A204.1 (cell line): ENCODE results near the gene RPS27L.
A peak's percentile ranks its signal among the peaks of the same experiment; 100 is the strongest.
"Not testable (repeated sequence)": the region's sequence is repeated elsewhere in the genome, so short reads cannot be mapped to it uniquely, and the experiment has no call there.

Source experiments
- FAIRE-seq: peaks from 2 replicates; lab custom pipeline; 2012; peaks lifted over from hg19 to GRCh38; lab: Jason Lieb, UNC

The RPS27L gene

DNA sequence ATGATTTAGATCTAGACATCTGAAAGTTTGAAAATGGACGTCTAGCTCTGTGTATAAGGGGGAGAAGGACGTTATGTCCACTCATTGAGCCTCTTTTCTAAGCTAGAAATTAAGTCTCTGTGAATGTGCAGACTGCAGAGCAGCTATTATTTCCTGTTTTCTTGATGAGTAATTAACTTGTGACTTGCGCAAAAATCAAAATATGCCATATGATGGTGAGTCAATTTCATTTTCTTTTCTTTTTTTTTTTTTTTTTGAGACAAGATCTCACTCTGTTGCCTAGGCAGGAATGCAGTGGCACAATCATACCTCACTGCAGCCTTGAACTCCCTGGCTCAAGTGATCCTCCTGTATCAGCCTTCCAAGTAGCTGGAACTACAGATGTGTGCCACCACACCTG, 21.5 kb downstream of the RPS27L start:
- FAIRE-seq = no peak

GRCh38 chr15:63135281-63135680, 22.0 kb downstream of the RPS27L start:
- FAIRE-seq = no peak

DNA sequence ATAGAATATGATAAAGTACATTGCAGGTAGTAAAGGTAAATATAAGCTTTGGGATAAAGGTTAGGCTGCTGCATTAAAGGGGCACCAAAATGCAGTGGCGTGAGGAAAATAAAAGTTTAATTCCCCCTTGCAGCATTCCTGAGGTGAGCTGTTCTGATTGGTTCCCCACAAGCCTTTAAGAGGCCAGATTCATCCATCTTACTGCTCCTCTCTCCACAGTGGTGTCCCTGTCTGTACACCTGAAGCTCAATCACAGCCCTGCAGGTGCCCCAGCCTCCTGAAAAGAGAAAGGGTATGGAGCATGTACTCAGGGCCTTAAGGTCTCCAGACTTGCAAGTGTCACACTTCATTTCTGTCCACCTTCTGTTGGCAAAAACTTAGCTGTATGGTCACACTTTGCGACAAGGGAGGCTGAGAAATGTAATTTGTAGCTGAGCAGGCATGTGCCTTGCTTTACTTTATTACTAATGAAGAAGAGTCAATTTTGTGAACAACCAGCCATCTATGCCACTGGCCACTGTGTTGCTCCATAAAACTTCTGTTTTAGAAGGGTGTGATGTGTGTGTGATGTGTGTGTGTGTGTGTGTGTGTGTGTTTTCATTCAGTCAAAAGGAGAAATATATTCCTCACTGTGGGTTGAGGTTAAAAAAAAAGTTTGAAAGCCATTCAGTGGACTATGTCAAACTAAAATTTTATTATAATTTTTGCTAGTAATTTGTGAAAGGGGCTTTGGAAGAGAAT, 22.9 kb downstream of the RPS27L start:
- FAIRE-seq = no peak

DNA sequence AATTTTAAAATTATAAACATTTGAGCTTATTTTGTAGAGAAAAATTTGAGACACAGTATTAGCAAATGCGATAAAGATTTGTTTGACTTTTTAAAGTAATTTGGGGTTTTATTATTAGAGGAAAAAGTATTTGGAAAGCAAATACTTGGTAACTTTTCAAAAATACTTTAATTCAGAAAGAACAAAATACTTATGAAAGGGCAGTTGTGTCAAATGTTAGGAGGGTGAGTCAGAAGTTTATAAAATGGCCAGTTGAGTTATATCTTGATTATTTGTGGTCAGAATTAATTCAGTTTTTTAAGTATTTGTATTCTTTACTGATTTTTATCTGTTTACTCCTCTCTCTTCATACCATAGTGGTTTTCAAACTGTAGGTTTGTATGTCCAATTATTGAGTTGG, 23.5 kb downstream of the RPS27L start:
- peak; percentile 40 for FAIRE-seq

GRCh38 chr15:63126726-63127125, 30.6 kb downstream of the RPS27L start:
- FAIRE-seq = no peak

- no peak for FAIRE-seq
Measured at GRCh38 chr15:63124506-63124905, 32.8 kb downstream of the RPS27L start.

DNA sequence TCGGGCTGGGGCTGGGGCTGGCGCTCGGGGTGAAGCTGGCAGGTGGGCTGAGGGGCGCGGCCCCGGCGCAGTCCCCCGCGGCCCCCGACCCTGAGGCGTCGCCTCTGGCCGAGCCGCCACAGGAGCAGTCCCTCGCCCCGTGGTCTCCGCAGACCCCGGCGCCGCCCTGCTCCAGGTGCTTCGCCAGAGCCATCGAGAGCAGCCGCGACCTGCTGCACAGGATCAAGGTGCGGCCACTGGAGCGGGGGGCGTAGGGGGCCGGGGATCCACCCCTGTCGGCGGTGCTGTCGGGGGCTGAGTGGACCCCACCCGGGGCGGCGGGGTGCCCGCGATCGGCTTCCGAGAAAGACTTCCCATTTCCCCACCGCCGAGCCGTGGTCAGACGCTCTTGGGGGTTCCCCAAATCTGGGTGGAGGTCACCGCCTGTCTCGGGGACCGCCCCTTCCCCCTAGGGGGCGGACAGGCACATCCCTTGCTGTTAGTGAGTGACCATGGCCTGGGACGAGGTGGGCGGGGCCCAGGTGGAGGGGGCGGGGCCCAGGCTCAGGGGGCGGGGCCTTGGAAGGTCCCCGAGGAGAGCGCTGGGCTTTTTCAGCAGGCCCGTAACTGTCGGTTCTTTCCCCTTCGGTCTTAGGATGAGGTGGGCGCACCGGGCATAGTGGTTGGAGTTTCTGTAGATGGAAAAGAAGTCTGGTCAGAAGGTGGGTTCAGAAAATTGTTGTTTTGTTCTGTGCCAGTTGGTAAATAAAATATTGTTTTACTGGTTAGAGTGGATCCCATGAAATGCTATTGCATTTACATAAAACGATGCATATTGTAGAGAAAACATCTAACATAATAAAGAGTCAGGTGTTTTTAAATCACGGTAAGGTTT, 35.0 kb downstream of the RPS27L start:
- FAIRE-seq = no peak

- FAIRE-seq = no peak
Measured at GRCh38 chr15:63121382-63122001, 35.8 kb downstream of the RPS27L start, which contains the start of gene LACTB. LACTB (plus strand) TSS chr15:63121861; CDS start chr15:63121872, 11 bp downstream.

DNA sequence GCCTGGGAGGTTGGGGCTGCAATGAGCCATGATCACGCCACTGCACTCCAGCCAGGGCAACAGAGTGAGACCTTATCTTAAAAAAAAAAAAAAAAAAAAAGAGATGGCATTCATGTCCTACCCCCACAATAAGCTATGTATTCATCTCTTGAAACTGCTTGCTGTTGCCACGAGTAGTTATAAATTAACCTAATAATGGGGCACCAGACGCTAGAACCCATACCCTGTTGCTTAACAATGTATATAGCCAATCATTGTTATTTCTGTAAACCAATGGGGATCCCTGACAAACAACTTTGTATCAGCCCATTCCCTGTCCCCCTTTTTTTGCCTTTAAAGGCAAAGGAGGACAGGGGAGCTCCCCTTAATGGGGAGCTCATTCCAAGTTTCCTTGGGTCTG, 38.4 kb downstream of the RPS27L start:
- no peak for FAIRE-seq

DNA sequence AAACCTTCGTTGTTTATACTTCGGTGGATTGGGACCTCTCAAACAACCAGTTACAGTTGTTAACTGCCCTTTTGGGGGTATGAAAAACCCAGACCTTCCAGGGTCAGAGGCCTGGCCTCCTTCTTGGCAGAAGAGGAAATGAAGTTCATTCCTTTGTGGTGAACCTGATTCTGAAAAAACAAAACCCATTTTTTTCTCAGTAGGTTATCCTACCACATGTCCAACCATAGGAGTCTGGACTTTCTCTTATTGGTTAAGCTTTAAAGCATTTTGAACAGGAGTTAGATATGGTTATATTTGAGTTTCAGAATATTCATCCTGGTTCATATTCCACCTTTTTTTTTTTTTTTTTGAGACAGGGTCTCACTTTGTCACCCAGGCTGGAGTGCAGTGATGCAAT, 42.8 kb downstream of the RPS27L start:
- no peak for FAIRE-seq

DNA sequence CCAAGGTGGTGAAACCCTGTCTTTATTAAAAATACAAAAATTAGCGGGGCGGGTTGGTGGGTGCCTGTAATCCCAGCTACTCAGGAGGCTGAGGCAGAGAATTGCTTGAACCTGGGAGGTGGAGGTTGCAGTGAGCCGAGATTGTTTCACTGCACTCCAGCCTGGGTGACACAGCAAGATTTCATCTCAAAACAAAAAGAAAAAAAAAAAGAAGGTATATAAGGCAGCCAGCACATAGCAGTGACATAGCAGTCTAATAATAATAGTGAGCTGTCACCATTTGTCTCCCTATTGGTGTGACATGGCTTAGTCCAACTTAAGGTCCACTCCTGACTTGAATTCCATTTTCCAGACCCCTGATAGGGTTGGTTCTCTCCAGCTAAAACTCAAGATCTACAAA, 44.4 kb downstream of the RPS27L start:
- no peak for FAIRE-seq

DNA sequence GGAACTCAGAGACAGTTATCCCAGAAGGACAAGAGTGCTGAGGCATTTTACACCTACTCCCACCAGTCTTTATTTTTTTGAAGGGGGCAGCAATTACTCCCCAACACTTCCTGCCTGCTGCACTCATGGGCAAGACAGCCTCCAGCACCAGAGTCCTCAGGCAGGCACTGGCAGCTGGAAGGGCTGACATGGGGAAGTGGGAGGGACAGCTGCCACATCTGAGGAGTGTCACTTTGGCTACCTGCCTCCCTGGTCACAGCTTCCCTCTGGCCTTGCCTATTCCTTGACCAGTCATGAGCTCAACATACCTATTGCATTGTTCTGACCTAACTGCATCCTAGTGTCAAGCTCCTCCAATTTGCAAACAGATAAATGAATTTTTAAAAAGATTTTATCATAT, 45.8 kb downstream of the RPS27L start:
- FAIRE-seq = no peak

- no peak for FAIRE-seq
Measured at GRCh38 chr15:63110428-63111026, 46.8 kb downstream of the RPS27L start.

DNA sequence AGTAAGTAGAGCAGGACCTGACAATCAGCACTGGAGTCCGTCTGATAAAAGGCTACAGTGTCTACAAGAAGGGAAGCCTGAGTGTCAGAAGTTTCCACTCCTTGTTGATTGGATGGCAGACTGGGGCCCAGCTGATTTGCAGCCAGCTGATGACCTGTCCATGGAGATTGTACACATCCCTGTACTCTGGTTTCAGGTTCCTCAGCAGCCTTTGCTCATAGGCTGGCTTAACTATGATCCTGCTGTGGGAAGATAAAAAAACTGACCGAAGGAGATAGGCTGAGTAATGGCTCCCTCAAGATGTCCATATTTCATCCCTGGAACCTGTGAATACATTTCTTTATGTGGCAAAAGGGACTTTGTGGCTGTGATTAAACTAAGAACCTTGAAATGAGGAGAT, 47.4 kb downstream of the RPS27L start:
- no peak for FAIRE-seq

GRCh38 chr15:63109498-63109897, 47.8 kb downstream of the RPS27L start:
- FAIRE-seq = no peak

DNA sequence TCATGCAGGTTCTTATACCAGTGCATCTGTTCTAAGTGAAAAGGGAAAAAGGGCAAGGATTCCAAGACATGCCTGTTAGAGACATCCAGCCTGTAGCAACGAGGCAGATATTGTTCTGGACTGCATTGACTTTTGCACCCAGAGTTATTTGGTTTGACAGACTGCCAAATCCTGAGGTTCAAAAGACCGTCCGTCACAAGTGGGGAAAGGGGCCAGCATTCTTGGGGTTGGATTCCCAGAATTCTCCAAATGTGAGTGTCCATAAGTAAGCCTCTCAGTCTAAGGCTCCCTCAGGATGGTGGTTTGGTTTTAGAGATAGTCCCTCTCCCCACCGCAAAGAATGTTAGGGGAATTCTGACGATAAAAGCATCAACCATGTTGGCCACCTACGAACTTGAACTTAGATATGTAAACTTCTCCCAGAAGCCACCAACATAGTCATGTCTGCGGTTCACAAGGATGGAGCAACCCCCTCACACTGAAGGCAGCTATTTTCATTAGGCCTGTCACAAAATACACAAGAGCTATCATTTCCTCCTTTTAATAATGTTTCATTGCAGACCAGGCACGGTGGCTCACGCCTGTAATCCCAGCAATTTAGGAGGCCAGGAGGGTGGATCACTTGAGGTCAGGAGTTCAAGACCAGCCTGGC, 49.3 kb downstream of the RPS27L start:
- FAIRE-seq = no peak

- not testable (repeated sequence) for FAIRE-seq
Measured at GRCh38 chr15:63105354-63105753, 51.9 kb downstream of the RPS27L start.

DNA sequence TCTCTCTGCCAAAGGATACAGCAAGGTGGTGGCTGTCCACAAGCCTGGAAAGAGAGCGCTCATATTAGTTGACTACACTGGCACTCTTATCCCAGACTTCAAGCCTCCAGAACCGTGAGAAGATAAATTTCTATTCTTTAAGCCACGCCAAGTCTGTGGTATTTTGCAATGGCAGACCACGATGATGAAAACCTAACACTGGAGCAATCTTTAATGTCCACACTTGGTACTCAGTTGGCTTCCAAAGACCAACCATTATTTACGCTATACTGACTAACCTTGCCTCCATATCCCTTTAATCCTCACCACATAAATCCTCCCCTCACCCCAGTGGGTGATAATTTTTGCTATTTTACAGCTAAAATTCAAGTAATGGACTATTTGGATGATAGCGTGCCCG, 52.5 kb downstream of the RPS27L start:
- no peak for FAIRE-seq

DNA sequence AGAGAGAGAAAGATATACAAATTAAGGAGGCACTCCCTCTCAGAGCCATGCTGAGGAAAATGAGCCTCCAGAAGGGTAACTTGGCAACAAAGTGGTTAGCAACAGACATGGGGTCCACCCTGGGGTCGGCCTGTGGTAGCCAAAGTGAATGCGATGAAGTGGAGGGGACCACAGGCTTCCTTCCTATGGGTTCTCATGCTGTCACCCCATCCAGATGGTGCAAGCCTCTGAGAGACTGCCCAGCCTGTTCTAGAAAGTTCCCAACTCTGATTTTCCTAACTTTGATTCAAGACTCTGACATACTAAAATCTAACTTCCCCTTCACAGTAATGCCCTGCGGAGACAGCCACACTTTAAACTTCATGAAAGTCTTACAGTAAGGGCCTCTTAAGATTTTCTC, 53.9 kb downstream of the RPS27L start:
- no peak for FAIRE-seq

DNA sequence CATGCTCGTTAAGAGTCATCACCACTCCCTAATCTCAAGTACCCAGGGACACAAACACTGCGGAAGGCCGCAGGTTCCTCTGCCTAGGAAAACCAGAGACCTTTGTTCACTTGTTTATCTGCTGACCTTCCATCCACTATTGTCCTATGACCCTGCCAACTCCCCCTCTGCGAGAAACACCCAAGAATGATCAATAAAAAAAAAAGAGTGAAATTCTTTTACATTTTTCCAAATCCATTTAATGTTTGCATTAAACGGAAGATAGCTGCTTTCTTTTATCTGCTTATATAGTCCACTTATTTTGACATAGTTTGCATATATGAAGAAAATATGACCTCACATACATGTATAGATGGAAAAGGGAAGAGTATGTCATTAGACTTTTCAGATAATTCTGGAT, 57.7 kb downstream of the RPS27L start:
- FAIRE-seq = not testable (repeated sequence)

DNA sequence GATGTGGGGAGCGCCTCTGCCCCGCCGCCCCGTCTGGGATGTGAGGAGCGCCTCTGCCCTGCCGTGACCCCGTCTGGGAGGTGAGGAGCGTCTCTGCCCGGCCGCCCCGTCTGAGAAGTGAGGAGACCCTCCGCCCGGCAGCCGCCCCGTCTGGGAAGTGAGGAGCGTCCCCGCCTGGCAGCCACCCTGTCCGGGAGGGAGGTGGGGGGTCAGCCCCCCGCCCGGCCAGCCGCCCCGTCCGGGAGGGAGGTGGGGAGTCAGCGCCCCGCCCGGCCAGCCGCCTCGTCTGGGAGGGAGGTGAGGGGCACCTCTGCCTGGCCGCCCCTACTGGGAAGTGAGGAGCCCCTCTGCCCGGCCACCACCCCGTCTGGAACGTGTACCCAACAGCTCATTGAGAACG, 58.4 kb downstream of the RPS27L start:
- FAIRE-seq = not testable (repeated sequence)
